HCT116 (cell line): ENCODE data around the gene CTCF. TPM values are rescaled to one million over a fixed set of nuclear protein-coding genes. Genes with fewer than 3 reads are reported as not detected.

Experiments
- ATAC-seq: fragments of 200-7000 bp; cut with Tn5 transposase; 2 replicates; pipeline ENCODE4 v1.9.1; 2020; ENCODE audit warnings: mild to moderate bottlenecking, moderate library complexity
- BruUV-seq: library from RNA; stranded (reverse); fragments of 400-500 nt; replicated peaks from 2 replicates; lab custom pipeline; 2021; lab: Mats Ljungman, UMichigan
- CTCF ChIA-PET: fragments of 300-600 bp; sonication (Branson Sonifier 250); formaldehyde crosslinking; loops from one replicate; lab custom pipeline; 2021; ENCODE audit warnings: antibody characterized with exemption; lab: Charles Lee
- POLR2A ChIA-PET: fragments of 300-600, 350-600 bp; sonication (Branson Sonifier 250); formaldehyde crosslinking; loops from one replicate; lab custom pipeline; 2021; ENCODE audit warnings: antibody characterized with exemption; lab: Charles Lee
- RAD21 ChIA-PET, 2 experiments: fragments of 300-600 bp; sonication (Branson Sonifier 250); formaldehyde crosslinking; loops; one replicate each; lab custom pipeline; 2023; ENCODE audit warnings: low total read pairs in 2 of 2; ENCODE audit not compliant: uncharacterized antibody in 2 of 2, unreplicated experiment in 2 of 2, low non-redundant PET in 1 of 2; lab: Charles Lee
- DNase-seq: peaks from one replicate; pipeline ENCODE4 v3.0.0-alpha.2; 2010; ENCODE audit warnings: low read depth, low spot score
- H2AFZ ChIP-seq: fragments of 200-600 bp; shearing (Covaris generic), sonication (generic); 2 replicates; pipeline ENCODE4 v1.6.1; 2017; ENCODE audit warnings: low read depth, mixed run types, mixed read lengths, antibody characterized with exemption, low read length; ENCODE audit not compliant: poor library complexity, severe bottlenecking
- H3K27ac ChIP-seq: 2 replicates; pipeline ENCODE4 v1.5.1; 2012; ENCODE audit warnings: low read depth, low read length
- H3K27me3 ChIP-seq: fragments of 200-600 bp; sonication (generic); 2 replicates; pipeline ENCODE4 v1.6.1; 2016; ENCODE audit warnings: mixed run types, low read length, mixed read lengths; ENCODE audit not compliant: insufficient read depth
- H3K36me3 ChIP-seq, 2 experiments: fragments of 200-500 bp in 1 of 2; fragments of 200-600 bp in 1 of 2; sonication (Bioruptor generic) in 1 of 2; sonication (generic) in 1 of 2; 2 replicates each; pipeline versions ENCODE4 v1.5.1 to v1.6.1; 2014 to 2016; ENCODE audit warnings: low read length in 2 of 2, inconsistent platforms in 1 of 2, mixed read lengths in 1 of 2, mixed run types in 1 of 2; ENCODE audit not compliant: insufficient read depth in 2 of 2, control insufficient read depth in 1 of 2
- H3K4me1 ChIP-seq, 2 experiments: fragments of 200-600 bp in 1 of 2; sonication (generic) in 1 of 2; 2 replicates each; pipeline versions ENCODE4 v1.5.1 to v1.6.1; 2012 to 2017; ENCODE audit warnings: low read length in 2 of 2, inconsistent platforms in 1 of 2, mild to moderate bottlenecking in 1 of 2, mixed read lengths in 1 of 2, mixed run types in 1 of 2, moderate library complexity in 1 of 2; ENCODE audit not compliant: insufficient read depth in 2 of 2, control insufficient read depth in 1 of 2
- H3K4me2 ChIP-seq: fragments of 200-600 bp; sonication (generic); 2 replicates; pipeline ENCODE4 v1.6.1; 2017; ENCODE audit warnings: mixed run types, low read length, mixed read lengths
- H3K4me3 ChIP-seq, 2 experiments: fragments of 200-600 bp in 1 of 2; sonication (generic) in 1 of 2; replicated peaks in 1 of 2; 2 replicates each; pipeline ENCODE4 v1.5.1; 2011 to 2016; ENCODE audit warnings: low read length in 2 of 2, control low read depth in 1 of 2, low read depth in 1 of 2, mild to moderate bottlenecking in 1 of 2, mixed read lengths in 1 of 2, mixed run types in 1 of 2
- H3K79me2 ChIP-seq: fragments of 200-600 bp; sonication (generic); 2 replicates; pipeline ENCODE4 v1.6.1; 2017; ENCODE audit warnings: mild to moderate bottlenecking, mixed run types, low read length, moderate library complexity, mixed read lengths; ENCODE audit not compliant: insufficient read depth
- H3K9ac ChIP-seq: fragments of 200-600 bp; sonication (generic); 2 replicates; pipeline ENCODE4 v1.6.1; 2016; ENCODE audit warnings: low read length, mixed read lengths
- H3K9me2 ChIP-seq: fragments of 200-600 bp; sonication (generic), shearing (Covaris generic); 2 replicates; pipeline ENCODE4 v1.6.1; 2017; ENCODE audit warnings: mixed run types, mild to moderate bottlenecking, moderate library complexity; ENCODE audit not compliant: insufficient read depth
- H3K9me3 ChIP-seq, 2 experiments: fragments of 200-500 bp in 1 of 2; fragments of 200-600 bp in 1 of 2; sonication (Bioruptor generic) in 1 of 2; sonication (generic) in 1 of 2; 2 replicates each; pipeline ENCODE4 v1.6.1; 2014 to 2017; ENCODE audit warnings: low read length in 2 of 2, mixed read lengths in 2 of 2, inconsistent platforms in 1 of 2, low read depth in 1 of 2, mild to moderate bottlenecking in 1 of 2, mixed run types in 1 of 2, moderate library complexity in 1 of 2; ENCODE audit not compliant: control insufficient read depth in 1 of 2, insufficient read depth in 1 of 2
- H4K20me1 ChIP-seq: fragments of 200-600 bp; sonication (generic), shearing (Covaris generic); 2 replicates; pipeline ENCODE4 v1.6.1; 2017; ENCODE audit warnings: mixed run types, mild to moderate bottlenecking, moderate library complexity; ENCODE audit not compliant: insufficient read depth
- CBX3 ChIP-seq: IDR thresholded peaks from 2 replicates; pipeline ENCODE4 v1.6.1; 2012; ENCODE audit warnings: low read depth
- CEBPB ChIP-seq: IDR thresholded peaks from 2 replicates; pipeline ENCODE4 v1.6.1; 2012; ENCODE audit warnings: low read depth
- CTCF ChIP-seq, 3 experiments: fragments of 200-600 bp in 1 of 3; sonication (generic) in 1 of 3; IDR thresholded peaks in 2 of 3; conservative IDR thresholded peaks in 1 of 3; 2 replicates each; pipeline ENCODE4 v1.5.1; 2012 to 2017; ENCODE audit warnings: low read depth in 2 of 3, low read length in 2 of 3, antibody characterized with exemption in 1 of 3, borderline replicate concordance in 1 of 3, control low read depth in 1 of 3, mild to moderate bottlenecking in 1 of 3, mixed read lengths in 1 of 3, mixed run types in 1 of 3, moderate library complexity in 1 of 3; ENCODE audit not compliant: insufficient read depth in 1 of 3
- EGR1 ChIP-seq: IDR thresholded peaks from 2 replicates; pipeline ENCODE4 v1.6.1; 2012; ENCODE audit warnings: low read depth
- ELF1 ChIP-seq: IDR thresholded peaks from 2 replicates; pipeline ENCODE4 v1.6.1; 2012; ENCODE audit warnings: low read depth, borderline replicate concordance
- EZH2 ChIP-seq: fragments of 200-600 bp; sonication (generic); IDR thresholded peaks from 2 replicates; pipeline ENCODE4 v1.6.1; 2017; ENCODE audit warnings: antibody characterized with exemption, mixed run types
- EZH2phosphoT487 ChIP-seq: fragments of 200-600 bp; IDR thresholded peaks from 2 replicates; pipeline ENCODE4 v1.6.1; 2018; ENCODE audit warnings: antibody characterized with exemption, borderline replicate concordance
- FOSL1 ChIP-seq: IDR thresholded peaks from 2 replicates; pipeline ENCODE4 v1.6.1; 2012; ENCODE audit warnings: low read depth
- JUND ChIP-seq: IDR thresholded peaks from 2 replicates; pipeline ENCODE4 v1.6.1; 2012
- POLR2AphosphoS5 ChIP-seq: IDR thresholded peaks from 2 replicates; pipeline ENCODE4 v1.6.1; 2011; ENCODE audit warnings: mild to moderate bottlenecking, low read depth, low read length, moderate library complexity
- RAD21 ChIP-seq: IDR thresholded peaks from 2 replicates; pipeline ENCODE4 v1.6.1; 2012; ENCODE audit warnings: low read depth, mild to moderate bottlenecking
- SIN3A ChIP-seq: IDR thresholded peaks from 2 replicates; pipeline ENCODE4 v1.6.1; 2012; ENCODE audit warnings: low read depth
- SRF ChIP-seq: IDR thresholded peaks from 2 replicates; pipeline ENCODE4 v1.6.1; 2012; ENCODE audit warnings: low read depth
- TCF7L2 ChIP-seq: IDR thresholded peaks from 2 replicates; pipeline ENCODE4 v1.7.0; 2011; ENCODE audit warnings: borderline replicate concordance, inconsistent platforms; ENCODE audit not compliant: insufficient read depth, insufficient read length; ENCODE audit errors: extremely low read depth
- YY1 ChIP-seq: IDR thresholded peaks from 2 replicates; pipeline ENCODE4 v1.6.1; 2011; ENCODE audit warnings: low read length, low read depth, moderate library complexity, mild to moderate bottlenecking; ENCODE audit not compliant: insufficient replicate concordance; ENCODE audit errors: extremely low read depth
- ZNF274 ChIP-seq: fragments of 200-500 bp; sonication (Bioruptor generic); IDR thresholded peaks from 2 replicates; pipeline ENCODE4 v1.6.1; 2014; ENCODE audit warnings: mild to moderate bottlenecking, low read depth, low read length, inconsistent platforms
- intact Hi-C: fragments of 100-400 bp; cut with micrococcal nuclease; formaldehyde crosslinking; loops from 2 replicates; pipeline ENCODE4 v1.10.0; 2022
- total RNA-seq: library from RNA; stranded (reverse); gene quantifications from one replicate; pipeline ENCODE4 v1.2.1, GENCODE V29; 2021; ENCODE audit not compliant: unreplicated experiment
- TF ChIP-seq, protein P1 (sequence below): IDR thresholded peaks from 2 replicates; pipeline ENCODE4 v1.6.1; 2012
- TF ChIP-seq, protein P2 (sequence below): IDR thresholded peaks from 2 replicates; pipeline ENCODE4 v1.6.1; 2012; ENCODE audit warnings: low read depth

Gene CTCF
- total RNA-seq, 1 experiment from 2014 or later = 48.3 TPM

GRCh38 chr16:67545665-67546024 is 16.7 kb upstream of the CTCF start (continued):
- no peak for TF ChIP-seq POLR2AphosphoS5
- TF ChIP-seq, protein P1, sequence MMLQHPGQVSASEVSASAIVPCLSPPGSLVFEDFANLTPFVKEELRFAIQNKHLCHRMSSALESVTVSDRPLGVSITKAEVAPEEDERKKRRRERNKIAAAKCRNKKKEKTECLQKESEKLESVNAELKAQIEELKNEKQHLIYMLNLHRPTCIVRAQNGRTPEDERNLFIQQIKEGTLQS = no peak
- TF ChIP-seq EZH2 = no peak
- no peak for TF ChIP-seq EZH2phosphoT487
- TF ChIP-seq, all 23 proteins: peak for 0

DNA sequence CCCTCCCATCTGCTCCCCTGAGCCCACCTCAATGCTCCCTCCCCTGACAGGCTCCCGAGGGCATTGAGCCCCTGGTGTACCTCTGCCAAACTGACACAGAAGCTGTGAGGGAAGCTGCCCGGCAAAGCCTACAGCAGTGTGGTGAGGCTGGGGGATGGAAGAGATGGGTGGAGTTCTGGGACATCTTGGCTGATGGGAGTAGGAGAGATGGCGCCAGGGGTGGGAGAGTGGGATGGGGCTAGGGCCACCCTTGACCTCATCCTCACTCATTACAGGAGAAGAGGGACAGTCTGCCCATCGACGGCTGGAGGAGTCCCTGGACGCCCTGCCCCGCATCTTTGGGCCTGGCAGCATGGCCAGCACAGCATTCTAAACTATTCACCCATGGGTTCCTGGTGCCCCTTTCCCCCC is 16.2 kb upstream of the CTCF start:
- CTCF ChIA-PET = interaction anchor here (1.2 to 2.5 kb wide), 4 partner anchors 18 to 271 kb away, joined by 3 to 10 read pairs (median 6); partner anchors contain the start of genes C16orf86, ENKD1 and RIPOR1

More for the DNA sequence above, 16.2 kb upstream of the CTCF start:
- no peaks in the 10 kb centered on the region for H3K27me3 ChIP-seq
- ATAC-seq = no peak
- TSS peak; percentile 65 for BruUV-seq
- H3K4me2 ChIP-seq = no peak overlapping the region
- no peaks in the 10 kb centered on the region for H4K20me1 ChIP-seq
- no peak for DNase-seq
- TF ChIP-seq YY1 = no peak
- TF ChIP-seq EGR1 = no peak
- TF ChIP-seq POLR2AphosphoS5 = no peak
- TF ChIP-seq JUND = no peak
- TF ChIP-seq SIN3A = no peak
- no peak for TF ChIP-seq SRF
- TF ChIP-seq ELF1 = no peak
- TF ChIP-seq RAD21 = no peak
- no peak for TF ChIP-seq CEBPB
- TF ChIP-seq CBX3 = no peak
- TF ChIP-seq, protein P2, sequence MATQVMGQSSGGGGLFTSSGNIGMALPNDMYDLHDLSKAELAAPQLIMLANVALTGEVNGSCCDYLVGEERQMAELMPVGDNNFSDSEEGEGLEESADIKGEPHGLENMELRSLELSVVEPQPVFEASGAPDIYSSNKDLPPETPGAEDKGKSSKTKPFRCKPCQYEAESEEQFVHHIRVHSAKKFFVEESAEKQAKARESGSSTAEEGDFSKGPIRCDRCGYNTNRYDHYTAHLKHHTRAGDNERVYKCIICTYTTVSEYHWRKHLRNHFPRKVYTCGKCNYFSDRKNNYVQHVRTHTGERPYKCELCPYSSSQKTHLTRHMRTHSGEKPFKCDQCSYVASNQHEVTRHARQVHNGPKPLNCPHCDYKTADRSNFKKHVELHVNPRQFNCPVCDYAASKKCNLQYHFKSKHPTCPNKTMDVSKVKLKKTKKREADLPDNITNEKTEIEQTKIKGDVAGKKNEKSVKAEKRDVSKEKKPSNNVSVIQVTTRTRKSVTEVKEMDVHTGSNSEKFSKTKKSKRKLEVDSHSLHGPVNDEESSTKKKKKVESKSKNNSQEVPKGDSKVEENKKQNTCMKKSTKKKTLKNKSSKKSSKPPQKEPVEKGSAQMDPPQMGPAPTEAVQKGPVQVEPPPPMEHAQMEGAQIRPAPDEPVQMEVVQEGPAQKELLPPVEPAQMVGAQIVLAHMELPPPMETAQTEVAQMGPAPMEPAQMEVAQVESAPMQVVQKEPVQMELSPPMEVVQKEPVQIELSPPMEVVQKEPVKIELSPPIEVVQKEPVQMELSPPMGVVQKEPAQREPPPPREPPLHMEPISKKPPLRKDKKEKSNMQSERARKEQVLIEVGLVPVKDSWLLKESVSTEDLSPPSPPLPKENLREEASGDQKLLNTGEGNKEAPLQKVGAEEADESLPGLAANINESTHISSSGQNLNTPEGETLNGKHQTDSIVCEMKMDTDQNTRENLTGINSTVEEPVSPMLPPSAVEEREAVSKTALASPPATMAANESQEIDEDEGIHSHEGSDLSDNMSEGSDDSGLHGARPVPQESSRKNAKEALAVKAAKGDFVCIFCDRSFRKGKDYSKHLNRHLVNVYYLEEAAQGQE = no peak
- no peak for TF ChIP-seq ZNF274
- no peak for TF ChIP-seq TCF7L2
- no peak for TF ChIP-seq CTCF (IDR thresholded peaks at IDR 0.05 in 2 of 3, conservative IDR thresholded peaks at IDR 0.05 in 1 of 3; ENCODE audit: borderline replicate concordance in 1 of 3, insufficient read depth in 1 of 3, low read depth in 2 of 3, low read length in 2 of 3)
- TF ChIP-seq FOSL1 = no peak
- TF ChIP-seq, protein P1 = no peak
- no peak overlapping the region for H3K27ac ChIP-seq
- peaks cover 0 to 20% of the 10 kb centered on the region in 2 experiments; a peak in 2 of 4 replicates for H3K4me1 ChIP-seq
- no peak overlapping the region for H3K9ac ChIP-seq
- no peaks in the 10 kb centered on the region for H3K9me3 ChIP-seq
- POLR2A ChIA-PET = no interaction called here
- H2AFZ ChIP-seq = no peak overlapping the region
- RAD21 ChIA-PET = interaction anchor here in 1 of 2 experiments (1.2 kb wide), 1 partner anchor 9 kb away, joined by 3 read pairs; no protein-coding TSS in a partner anchor
- H3K9me2 ChIP-seq = no peaks in the 10 kb centered on the region
- intact Hi-C loops = no loop called here
- H3K4me3 ChIP-seq = no peak overlapping the region
- H3K36me3 ChIP-seq = peaks cover 7 to 12% of the 10 kb centered on the region in 2 experiments
- no peaks in the 10 kb centered on the region for H3K79me2 ChIP-seq
